Endothelial cell (in vitro differentiated cells): ENCODE data around the gene TBC1D5. TPM values are rescaled to one million over a fixed set of nuclear protein-coding genes. Genes with fewer than 3 reads are reported as not detected.

Source experiments
- DNase-seq: peaks from one replicate; pipeline ENCODE4 v3.0.0; 2021; ENCODE audit warnings: low spot score
- H3K27ac Mint-ChIP-seq: one replicate; pipeline ENCODE4 v1.8.0; 2021; ENCODE audit warnings: mixed read lengths, inconsistent platforms; ENCODE audit not compliant: unreplicated experiment
- H3K27me3 Mint-ChIP-seq: one replicate; pipeline ENCODE4 v1.8.0; 2021; ENCODE audit warnings: mild to moderate bottlenecking, moderate library complexity, mixed read lengths, inconsistent platforms; ENCODE audit not compliant: unreplicated experiment
- H3K36me3 Mint-ChIP-seq: one replicate; pipeline ENCODE4 v1.8.0; 2021; ENCODE audit warnings: mild to moderate bottlenecking, low read depth, mixed read lengths, inconsistent platforms; ENCODE audit not compliant: unreplicated experiment
- H3K4me1 Mint-ChIP-seq: one replicate; pipeline ENCODE4 v1.8.0; 2021; ENCODE audit warnings: mild to moderate bottlenecking, mixed read lengths, inconsistent platforms; ENCODE audit not compliant: unreplicated experiment
- H3K4me3 Mint-ChIP-seq: one replicate; pipeline ENCODE4 v1.8.0; 2021; ENCODE audit warnings: mild to moderate bottlenecking, mixed read lengths, inconsistent platforms; ENCODE audit not compliant: unreplicated experiment
- H3K9me3 Mint-ChIP-seq: one replicate; pipeline ENCODE4 v1.8.0; 2021; ENCODE audit warnings: mixed read lengths, inconsistent platforms; ENCODE audit not compliant: unreplicated experiment
- CTCF ChIP-seq: fragments of 200-600 bp; sonication (generic); IDR thresholded peaks from one replicate; pipeline ENCODE4 v1.5.0; 2021; ENCODE audit warnings: antibody characterized with exemption; ENCODE audit not compliant: unreplicated experiment
- total RNA-seq: library from RNA; stranded (reverse); fragmentation: NEBNext Ultra II Directional; extraction: Animal tissue kit (Norgen Biotek cat#: 25700); gene quantifications from one replicate; pipeline ENCODE4 v1.2.1, GENCODE V29; 2021; ENCODE audit not compliant: unreplicated experiment

Gene TBC1D5
- total RNA-seq, 1 donor from 2014 or later = 48.2 TPM

GRCh38 chr3:17555525-17555924 is 186.9 kb downstream of the TBC1D5 start:
- Mint-ChIP-seq H3K36me3 (no peaks in the 10 kb centered on the region), H3K27me3 (no peaks in the 10 kb centered on the region), H3K9me3 (no peaks in the 10 kb centered on the region), H3K27ac (no peak overlapping the region), H3K4me1 (peaks cover 4% of the 10 kb centered on the region), H3K4me3 (no peak overlapping the region)
- no peak for DNase-seq
- TF ChIP-seq CTCF = no peak

GRCh38 chr3:17554078-17554477 is 188.4 kb downstream of the TBC1D5 start:
- no peak overlapping the region for H3K4me3 Mint-ChIP-seq
- H3K27me3 Mint-ChIP-seq = no peaks in the 10 kb centered on the region
- H3K36me3 Mint-ChIP-seq = no peaks in the 10 kb centered on the region
- H3K9me3 Mint-ChIP-seq = no peaks in the 10 kb centered on the region
- TF ChIP-seq CTCF = no peak
- DNase-seq = no peak
- no peak overlapping the region for H3K27ac Mint-ChIP-seq
- H3K4me1 Mint-ChIP-seq = peaks cover 4% of the 10 kb centered on the region

- no peaks in the 10 kb centered on the region for H3K36me3 Mint-ChIP-seq
- H3K27me3 Mint-ChIP-seq = no peaks in the 10 kb centered on the region
- no peak for TF ChIP-seq CTCF
- H3K9me3 Mint-ChIP-seq = no peaks in the 10 kb centered on the region
- DNase-seq = no peak
- H3K4me3 Mint-ChIP-seq = no peak overlapping the region
- H3K27ac Mint-ChIP-seq = no peak overlapping the region
- peaks cover 4% of the 10 kb centered on the region for H3K4me1 Mint-ChIP-seq
Observed at GRCh38 chr3:17553080-17553479, 189.4 kb downstream of the TBC1D5 start.

- Mint-ChIP-seq H3K27me3 (no peaks in the 10 kb centered on the region), H3K27ac (no peak overlapping the region), H3K9me3 (no peaks in the 10 kb centered on the region), H3K4me1 (peaks cover 4% of the 10 kb centered on the region), H3K4me3 (no peak overlapping the region), H3K36me3 (no peaks in the 10 kb centered on the region)
- TF ChIP-seq CTCF = no peak
- no peak for DNase-seq
Observed at GRCh38 chr3:17552351-17552750, 190.1 kb downstream of the TBC1D5 start.

GRCh38 chr3:17551895-17552294 is 190.5 kb downstream of the TBC1D5 start:
- TF ChIP-seq CTCF = no peak
- Mint-ChIP-seq H3K4me3 (no peak overlapping the region), H3K27me3 (no peaks in the 10 kb centered on the region), H3K9me3 (no peaks in the 10 kb centered on the region), H3K27ac (no peak overlapping the region), H3K4me1 (peaks cover 4% of the 10 kb centered on the region), H3K36me3 (no peaks in the 10 kb centered on the region)
- no peak for DNase-seq
